GM12878 (cell line): ENCODE results near the gene ACCS. TPM values are rescaled to one million over a fixed set of nuclear protein-coding genes. Genes with fewer than 3 reads are reported as not detected.

Experiments
- ATAC-seq: fragments of 200-7000 bp; cut with Tn5 transposase; 3 replicates; pipeline ENCODE4 v1.9.1; 2020; ENCODE audit warnings: mild to moderate bottlenecking, moderate library complexity
- BruUV-seq: library from RNA; stranded (reverse); fragments of 400-500 nt; replicated peaks from 2 replicates; lab custom pipeline; 2021; lab: Mats Ljungman, UMichigan
- CTCF ChIA-PET: fragments of 300-600 bp; sonication (Branson Sonifier 250); formaldehyde crosslinking; extraction: SDS; loops from one replicate; lab custom pipeline; 2021; ENCODE audit warnings: inconsistent platforms; lab: Yijun Ruan, JAX
- POLR2A ChIA-PET: fragments of 350-600 bp; formaldehyde crosslinking; extraction: SDS; loops from one replicate; lab custom pipeline; 2021; ENCODE audit warnings: inconsistent platforms; lab: Charles Lee
- RAD21 ChIA-PET: fragments of 300-600 bp; sonication (Branson Sonifier 250); formaldehyde crosslinking; loops from one replicate; lab custom pipeline; 2023; ENCODE audit warnings: antibody characterized with exemption; ENCODE audit not compliant: unreplicated experiment; lab: Charles Lee
- SMC1A ChIA-PET: fragments of 300-600 bp; sonication (Branson Sonifier 250); formaldehyde crosslinking; loops from one replicate; lab custom pipeline; 2023; ENCODE audit not compliant: unreplicated experiment, uncharacterized antibody; lab: Charles Lee
- DNase-seq: peaks from one replicate; pipeline ENCODE4 v3.0.0-alpha.2; 2011; ENCODE audit warnings: low read depth, low spot score
- FAIRE-seq: peaks from 3 replicates; lab custom pipeline; 2011; peaks lifted over from hg19 to GRCh38; lab: Jason Lieb, UNC
- H2AFZ ChIP-seq: 2 replicates; pipeline ENCODE4 v1.6.0; 2011; ENCODE audit warnings: low read depth, low read length, control low read depth; ENCODE audit not compliant: control insufficient read depth
- H3K27ac ChIP-seq: 2 replicates; pipeline ENCODE4 v1.5.1; 2011; ENCODE audit warnings: control low read depth; ENCODE audit not compliant: control insufficient read depth, insufficient read depth
- H3K27me3 ChIP-seq, 2 experiments: replicated peaks in 1 of 2; 2 replicates each; pipeline versions ENCODE4 v1.6.0 to v1.6.1; 2011; ENCODE audit warnings: low read length in 1 of 2; ENCODE audit not compliant: control insufficient read depth in 2 of 2, insufficient read depth in 2 of 2
- H3K36me3 ChIP-seq, 2 experiments: 2 replicates each; pipeline ENCODE4 v1.5.1; 2011; ENCODE audit warnings: low read length in 1 of 2; ENCODE audit not compliant: control insufficient read depth in 2 of 2, insufficient read depth in 2 of 2
- H3K4me1 ChIP-seq: 2 replicates; pipeline ENCODE4 v1.6.1; 2011; ENCODE audit warnings: mild to moderate bottlenecking, low read length, moderate library complexity, mixed read lengths; ENCODE audit not compliant: control insufficient read depth, insufficient read depth
- H3K4me2 ChIP-seq: 2 replicates; pipeline ENCODE4 v1.6.0; 2011; ENCODE audit warnings: control low read depth; ENCODE audit not compliant: control insufficient read depth, insufficient read depth
- H3K4me3 ChIP-seq: fragments of 200-600 bp; sonication (generic); 2 replicates; pipeline ENCODE4 v1.5.1; 2016
- H3K79me2 ChIP-seq: 2 replicates; pipeline ENCODE4 v1.6.0; 2011; ENCODE audit warnings: low read length; ENCODE audit not compliant: control insufficient read depth, insufficient read depth
- H3K9ac ChIP-seq: 2 replicates; pipeline ENCODE4 v1.8.0; 2011; ENCODE audit warnings: low read length, control low read depth, mixed read lengths; ENCODE audit not compliant: control insufficient read depth, insufficient read depth
- H3K9me3 ChIP-seq: replicated peaks from 3 replicates; pipeline ENCODE4 v1.5.1; 2011; ENCODE audit warnings: mild to moderate bottlenecking, low read length; ENCODE audit not compliant: control insufficient read depth, insufficient read depth
- H4K20me1 ChIP-seq: 2 replicates; pipeline ENCODE4 v1.6.0; 2011; ENCODE audit not compliant: control insufficient read depth, insufficient read depth
- MXI1 ChIP-seq: fragments of 150-350 bp; IDR thresholded peaks from 2 replicates; pipeline ENCODE4 v1.6.1; 2011; ENCODE audit warnings: low read depth, mild to moderate bottlenecking, inconsistent platforms, low read length, improper control_type of control experiment
- PML ChIP-seq: IDR thresholded peaks from 2 replicates; pipeline ENCODE4 v1.6.1; 2012; ENCODE audit warnings: low read length, inconsistent platforms
- SMAD1 ChIP-seq: fragments of 450-650 bp; IDR thresholded peaks from 2 replicates; pipeline ENCODE4 v1.6.1; 2018; ENCODE audit warnings: mild to moderate bottlenecking, low read depth; ENCODE audit not compliant: partially characterized antibody
- SPI1 ChIP-seq: IDR thresholded peaks from 2 replicates; pipeline ENCODE4 v1.6.1; 2011; ENCODE audit warnings: low read depth, mild to moderate bottlenecking, low read length, moderate library complexity, borderline replicate concordance; ENCODE audit not compliant: insufficient read depth
- ZNF274 ChIP-seq: IDR thresholded peaks from one replicate; pipeline ENCODE4 v1.8.0; 2011; ENCODE audit not compliant: insufficient read length, insufficient read depth
- WGBS: methylation state at CpG from one replicate; pipeline ENCODE4 v1.1.6; 2016; ENCODE audit warnings: low lambda C conversion rate; ENCODE audit not compliant: insufficient replicate concordance, insufficient coverage; ENCODE audit errors: missing lambda C conversion rate; 5-methylcytosine and 5-hydroxymethylcytosine counted together
- in situ Hi-C: fragments of 300-500 bp; cut with MboI; formaldehyde crosslinking; loops from 9 replicates; pipeline ENCODE4 v1.14.3; 2018; ENCODE audit warnings: mixed read lengths
- intact Hi-C: fragments of 100-400 bp; cut with micrococcal nuclease; formaldehyde crosslinking; loops from one replicate; pipeline ENCODE4 v1.14.2; 2022; ENCODE audit not compliant: unreplicated experiment
- polyA plus RNA-seq, 11 experiments: library from polyadenylated mRNA; depleted of rRNA in 4 of 11; unstranded in 6 of 11; stranded (reverse) in 5 of 11; fragments of >200 nt; fragmentation: Nextera tagmentation in 4 of 11; fragmentation: Illumina TruSeq in 1 of 11; extraction: Ambion mirVana in 4 of 11; extraction: Trizol in 1 of 11; gene quantifications; 1 replicate in 1 of 11; 2 replicates in 10 of 11; pipeline versions ENCODE4 v1.2.1 to v1.2.3, GENCODE V29; 2011 to 2016; ENCODE audit warnings: inconsistent platforms in 2 of 11, missing spikeins in 2 of 11, low read depth in 1 of 11
- total RNA-seq, 4 experiments: library from RNA; depleted of rRNA in 3 of 4; stranded (reverse); fragments of >200 nt in 3 of 4; fragmentation: Illumina TruSeq in 1 of 4; extraction: Trizol in 1 of 4; gene quantifications; 2 replicates each; pipeline versions ENCODE4 v1.2.1 to v1.2.3, GENCODE V29; 2013 to 2021
- TF ChIP-seq, protein P1 (sequence below): fragments of 450-650 bp; IDR thresholded peaks from 2 replicates; pipeline ENCODE4 v1.6.1; 2014; ENCODE audit warnings: mild to moderate bottlenecking
- TF ChIP-seq, protein P2 (sequence below): IDR thresholded peaks from 2 replicates; pipeline ENCODE4 v1.6.1; 2011; ENCODE audit warnings: low read depth, low read length, improper control_type of control experiment, borderline replicate concordance

The ACCS gene
- total and polyA plus RNA-seq, 10 of the 15 experiments (the other 5 are each of a cell fraction or from before 2014, with no cell fraction given), result 4.8 to 35.9 (median 17.0) TPM

DNA sequence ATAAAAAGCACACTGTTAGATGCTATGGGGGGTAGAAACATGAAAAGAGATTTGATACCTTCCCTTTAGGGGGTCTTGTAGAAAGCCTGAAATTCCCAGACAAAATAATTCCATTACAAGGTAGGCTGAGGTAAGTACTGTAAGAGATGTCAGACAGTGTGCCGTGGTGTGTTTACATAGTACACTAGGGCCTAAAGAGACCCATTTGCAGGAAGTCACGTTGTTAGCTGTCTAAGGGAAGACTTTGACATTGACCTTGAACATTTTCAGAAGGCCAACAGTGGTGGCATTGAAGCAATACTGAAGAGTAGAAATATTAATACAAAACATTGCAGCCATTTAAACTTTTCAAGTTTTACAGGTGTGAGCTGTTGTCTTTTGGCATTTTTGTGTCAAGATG is 60.2 kb downstream of the ACCS start:
- H3K4me2 ChIP-seq, result no peak overlapping the region
- no peaks in the 10 kb centered on the region for H3K4me1 ChIP-seq
- in situ Hi-C loops, result no loop called here
- TF ChIP-seq, protein P1, sequence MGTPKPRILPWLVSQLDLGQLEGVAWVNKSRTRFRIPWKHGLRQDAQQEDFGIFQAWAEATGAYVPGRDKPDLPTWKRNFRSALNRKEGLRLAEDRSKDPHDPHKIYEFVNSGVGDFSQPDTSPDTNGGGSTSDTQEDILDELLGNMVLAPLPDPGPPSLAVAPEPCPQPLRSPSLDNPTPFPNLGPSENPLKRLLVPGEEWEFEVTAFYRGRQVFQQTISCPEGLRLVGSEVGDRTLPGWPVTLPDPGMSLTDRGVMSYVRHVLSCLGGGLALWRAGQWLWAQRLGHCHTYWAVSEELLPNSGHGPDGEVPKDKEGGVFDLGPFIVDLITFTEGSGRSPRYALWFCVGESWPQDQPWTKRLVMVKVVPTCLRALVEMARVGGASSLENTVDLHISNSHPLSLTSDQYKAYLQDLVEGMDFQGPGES, result no peak
- TF ChIP-seq SMAD1, result no peak
- no peak for TF ChIP-seq SPI1
- no peak for TF ChIP-seq ZNF274
- TF ChIP-seq PML, result no peak
- no peak for TF ChIP-seq MXI1
- TF ChIP-seq, protein P2, sequence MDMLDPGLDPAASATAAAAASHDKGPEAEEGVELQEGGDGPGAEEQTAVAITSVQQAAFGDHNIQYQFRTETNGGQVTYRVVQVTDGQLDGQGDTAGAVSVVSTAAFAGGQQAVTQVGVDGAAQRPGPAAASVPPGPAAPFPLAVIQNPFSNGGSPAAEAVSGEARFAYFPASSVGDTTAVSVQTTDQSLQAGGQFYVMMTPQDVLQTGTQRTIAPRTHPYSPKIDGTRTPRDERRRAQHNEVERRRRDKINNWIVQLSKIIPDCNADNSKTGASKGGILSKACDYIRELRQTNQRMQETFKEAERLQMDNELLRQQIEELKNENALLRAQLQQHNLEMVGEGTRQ, result no peak
- no TSS peak for BruUV-seq
- RAD21 ChIA-PET, result no interaction called here
- no peaks in the 10 kb centered on the region for H3K79me2 ChIP-seq
- peaks cover 0 to 7% of the 10 kb centered on the region in 2 experiments; a peak in 3 of 4 replicates for H3K36me3 ChIP-seq
- no peak for FAIRE-seq
- H3K9me3 ChIP-seq, result no peaks in the 10 kb centered on the region
- no peak overlapping the region for H3K9ac ChIP-seq
- no peak overlapping the region for H2AFZ ChIP-seq
- intact Hi-C loops, result no loop called here
- no peaks in the 10 kb centered on the region for H4K20me1 ChIP-seq
- H3K4me3 ChIP-seq, result no peak overlapping the region
- DNase-seq, result no peak
- ATAC-seq, result no peak
- WGBS, result 76% methylated on average over 2 of the region's 2 CpGs
- POLR2A ChIA-PET, result no interaction called here
- no peak overlapping the region for H3K27ac ChIP-seq
- SMC1A ChIA-PET, result no interaction called here
- H3K27me3 ChIP-seq, result no peaks in the 10 kb centered on the region
- CTCF ChIA-PET, result interaction anchor here (1.0 to 2.9 kb wide), 3 partner anchors 8 to 32 kb away, joined by 3 to 7 read pairs (median 3); no protein-coding TSS in a partner anchor
